GM23248 (cell line): ENCODE results near the gene SYNPO2.

Source experiments
- EZH2 ChIP-seq: fragments of 200-600 bp; sonication (generic); IDR thresholded peaks from 2 replicates; pipeline ENCODE4 v1.6.1; 2018; ENCODE audit warnings: antibody characterized with exemption, mild to moderate bottlenecking; ENCODE audit not compliant: insufficient read depth, poor library complexity, severe bottlenecking
- EZH2phosphoT487 ChIP-seq: fragments of 200-600 bp; sonication (generic); IDR thresholded peaks from 2 replicates; pipeline ENCODE4 v1.6.1; 2018; ENCODE audit warnings: antibody characterized with exemption, moderate library complexity, mild to moderate bottlenecking, low read depth; ENCODE audit not compliant: insufficient read depth

- no peak for TF ChIP-seq EZH2phosphoT487
- TF ChIP-seq EZH2 = no peak
These were observed 29.7 kb downstream of the SYNPO2 start for GRCh38 chr4:118918388-118918787.
